ENCODE results near the gene CHPF2. TPM values are rescaled to one million over a fixed set of nuclear protein-coding genes. Genes with fewer than 3 reads are reported as not detected.

CHPF2 gene
- total and polyA plus RNA-seq, 2 of the 13 experiments (the other 11 are each of a cell fraction or from before 2014, with no cell fraction given): 15.4 to 21.5 TPM

DNA sequence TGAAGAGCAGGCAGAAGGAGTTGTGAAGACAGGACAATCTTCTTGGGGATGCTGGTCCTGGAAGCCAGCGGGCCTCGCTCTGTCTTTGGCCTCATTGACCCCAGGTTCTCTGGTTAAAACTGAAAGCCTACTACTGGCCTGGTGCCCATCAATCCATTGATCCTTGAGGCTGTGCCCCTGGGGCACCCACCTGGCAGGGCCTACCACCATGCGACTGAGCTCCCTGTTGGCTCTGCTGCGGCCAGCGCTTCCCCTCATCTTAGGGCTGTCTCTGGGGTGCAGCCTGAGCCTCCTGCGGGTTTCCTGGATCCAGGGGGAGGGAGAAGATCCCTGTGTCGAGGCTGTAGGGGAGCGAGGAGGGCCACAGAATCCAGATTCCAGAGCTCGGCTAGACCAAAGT, 1.5 kb downstream of the CHPF2 start:
- FAIRE-seq (no peak), ATAC-seq (no peak), DNase-seq (ENCODE audit: low spot score) (no peak)
- ChIA-PET CTCF (ENCODE audit: low intra/inter-chr PET ratio, low total read pairs) (no interaction called here), POLR2A (interaction anchor here (1.2 kb wide), 1 partner anchor 12 kb away, joined by 3 read pairs; no protein-coding TSS in a partner anchor)
- H3K4me3 ChIP-seq (replicated peaks in 1 of 3; ENCODE audit: insufficient read depth in 1 of 3, low read depth in 2 of 3, low read length in 3 of 3): peak overlapping the region; percentile 90 to 98 (median 91)
- WGBS (ENCODE audit: low lambda C conversion rate): 84% methylated on average over 7 of the region's 9 CpGs
- H3K4me2 ChIP-seq (ENCODE audit: low read depth, low read length): peak overlapping the region; percentile 96
- H3K9me3 ChIP-seq (ENCODE audit: low read length): no peaks in the 10 kb centered on the region
- in situ Hi-C loops (cut with HindIII; ENCODE audit: extremely low pct_ligation_motif_present, low pct_unique_long_range_greater_than_20kb) (no loop called here), intact Hi-C loops (cut with micrococcal nuclease; ENCODE audit: unreplicated experiment) (loop anchor here (2.0 kb wide), 1 partner anchor 15 kb away; the partner anchor contains the start of gene SMARCD3)
- H3K27me3 ChIP-seq (ENCODE audit: control insufficient read depth in 1 of 2, insufficient read depth in 2 of 2, low read length in 2 of 2): no peaks in the 10 kb centered on the region; a peak in 1 of 5 replicates
- TF ChIP-seq ZNF317 (CRISPR knock-in tag; IDR thresholded peaks at IDR 0.05) (0 out of 2 replicates have a peak, but pooled peaks have one; percentile 34), STAG1 (CRISPR knock-in tag; IDR thresholded peaks at IDR 0.05) (no peak), ZNF776 (CRISPR knock-in tag; IDR thresholded peaks at IDR 0.05) (0 out of 2 replicates have a peak, but pooled peaks have one; percentile 33)
- H3K36me3 ChIP-seq (replicated peaks in 1 of 2; ENCODE audit: control insufficient read depth in 1 of 2, insufficient read depth in 2 of 2, low read length in 2 of 2): peaks cover 6 to 32% of the 10 kb centered on the region in 2 experiments; a peak in 4 of 5 replicates
- peaks cover 22% of the 10 kb centered on the region for H3K79me2 ChIP-seq (ENCODE audit: insufficient read depth, low read length)
- H2AFZ ChIP-seq (ENCODE audit: low read length): no peak overlapping the region
- BruUV-seq (replicated peaks): no TSS peak
- H3K27ac ChIP-seq (ENCODE audit: extremely low read length, insufficient read depth, low read length): no peak overlapping the region
- H3K4me1 ChIP-seq (ENCODE audit: insufficient read depth, low read length): peaks cover 24% of the 10 kb centered on the region
- peak overlapping the region; percentile 81 for H3K9ac ChIP-seq (ENCODE audit: insufficient read depth, low read depth, low read length)
- peaks cover 12% of the 10 kb centered on the region; the same call in 1 of the 2 replicates for H4K20me1 ChIP-seq (ENCODE audit: insufficient read depth, low read length)

GRCh38 chr7:151235091-151235787, 3.0 kb downstream of the CHPF2 start:
- in situ Hi-C loops (cut with HindIII; ENCODE audit: extremely low pct_ligation_motif_present, low pct_unique_long_range_greater_than_20kb): no loop called here
- no peaks in the 10 kb centered on the region for H3K9me3 ChIP-seq (ENCODE audit: low read length)
- ChIA-PET POLR2A (interaction anchor here (1.6 kb wide), 1 partner anchor 8 kb away, joined by 3 read pairs; the partner anchor contains the start of gene ABCF2), CTCF (ENCODE audit: low intra/inter-chr PET ratio, low total read pairs) (no interaction called here)
- TF ChIP-seq BHLHE40 (IDR thresholded peaks at IDR 0.05; ENCODE audit: low read length) (no peak), RBFOX2 (IDR thresholded peaks at IDR 0.05; ENCODE audit: low read depth, low read length) (0 out of 2 replicates have a peak, but pooled peaks have one; percentile 41)
- no peak for FAIRE-seq
- no peak overlapping the region for H3K4me3 ChIP-seq (replicated peaks in 1 of 3; ENCODE audit: insufficient read depth in 1 of 3, low read depth in 2 of 3, low read length in 3 of 3)
- WGBS (ENCODE audit: low lambda C conversion rate): 96% methylated on average over 25 of the region's 28 CpGs
- H4K20me1 ChIP-seq (ENCODE audit: insufficient read depth, low read length): peaks cover 12% of the 10 kb centered on the region; the same call in 1 of the 2 replicates
- H2AFZ ChIP-seq (ENCODE audit: low read length): no peak overlapping the region
- H3K9ac ChIP-seq (ENCODE audit: insufficient read depth, low read depth, low read length): no peak overlapping the region
- no peak overlapping the region for H3K4me2 ChIP-seq (ENCODE audit: low read depth, low read length)
- intact Hi-C loops (cut with micrococcal nuclease; ENCODE audit: unreplicated experiment): no loop called here
- H3K27me3 ChIP-seq (ENCODE audit: control insufficient read depth in 1 of 2, insufficient read depth in 2 of 2, low read length in 2 of 2): no peaks in the 10 kb centered on the region; a peak in 1 of 5 replicates
- H3K4me1 ChIP-seq (ENCODE audit: insufficient read depth, low read length): peaks cover 24% of the 10 kb centered on the region
- H3K79me2 ChIP-seq (ENCODE audit: insufficient read depth, low read length): peaks cover 22% of the 10 kb centered on the region
- no peak for DNase-seq (ENCODE audit: low spot score)
- no peak for ATAC-seq
- no peak overlapping the region for H3K27ac ChIP-seq (ENCODE audit: extremely low read length, insufficient read depth, low read length)
- no TSS peak for BruUV-seq (replicated peaks)
- H3K36me3 ChIP-seq (replicated peaks in 1 of 2; ENCODE audit: control insufficient read depth in 1 of 2, insufficient read depth in 2 of 2, low read length in 2 of 2): peaks cover 6 to 32% of the 10 kb centered on the region in 2 experiments; a peak in 4 of 5 replicates

All from HepG2 (cell line).